Lower leg skin (tissue), 4 donors: ENCODE data around the gene PIEZO2. TPM values are rescaled to one million over a fixed set of nuclear protein-coding genes. Genes with fewer than 3 reads are reported as not detected.

Source experiments
- DNase-seq, 2 donors: peaks; one replicate each; pipeline ENCODE4 v3.0.0-alpha.2; 2019; ENCODE audit warnings: low spot score in 2 of 2
- H3K4me3 ChIP-seq: fragments of 200-600 bp; sonication (generic); 2 replicates; pipeline ENCODE4 v1.5.1; 2017; ENCODE audit warnings: mild to moderate bottlenecking, low read depth; ENCODE audit not compliant: poor library complexity, severe bottlenecking
- POLR2A ChIP-seq, 2 donors: fragments of 450-650 bp; IDR thresholded peaks; one replicate each; pipeline ENCODE4 v1.6.1; 2016 to 2017; ENCODE audit warnings: antibody characterized with exemption in 2 of 2, mild to moderate bottlenecking in 1 of 2, moderate library complexity in 1 of 2
- WGBS, 2 donors: methylation state at CpG; one replicate each; pipeline ENCODE4 v1.1.5; 2018; 5-methylcytosine and 5-hydroxymethylcytosine counted together
- intact Hi-C: fragments of 100-400 bp; cut with DNase I; formaldehyde crosslinking; loops from one replicate; pipeline ENCODE4 v1.15.0; 2023; ENCODE audit warnings: low total_unique reads
- total RNA-seq, 4 donors: library from RNA; depleted of rRNA; stranded (reverse); fragments of >200 nt; gene quantifications; one replicate each; pipeline ENCODE4 v1.1.0, GENCODE V29; 2016
- TF ChIP-seq, protein P1 (sequence below), 3 donors: fragments of 450-650 bp; IDR thresholded peaks; one replicate each; pipeline ENCODE4 v1.5.1; 2016; ENCODE audit warnings: antibody characterized with exemption in 3 of 3, mild to moderate bottlenecking in 3 of 3, moderate library complexity in 2 of 3

The PIEZO2 gene
- total RNA-seq, 4 donors from 2014 or later: 0.30 to 1.8 (median 0.64) TPM

DNA sequence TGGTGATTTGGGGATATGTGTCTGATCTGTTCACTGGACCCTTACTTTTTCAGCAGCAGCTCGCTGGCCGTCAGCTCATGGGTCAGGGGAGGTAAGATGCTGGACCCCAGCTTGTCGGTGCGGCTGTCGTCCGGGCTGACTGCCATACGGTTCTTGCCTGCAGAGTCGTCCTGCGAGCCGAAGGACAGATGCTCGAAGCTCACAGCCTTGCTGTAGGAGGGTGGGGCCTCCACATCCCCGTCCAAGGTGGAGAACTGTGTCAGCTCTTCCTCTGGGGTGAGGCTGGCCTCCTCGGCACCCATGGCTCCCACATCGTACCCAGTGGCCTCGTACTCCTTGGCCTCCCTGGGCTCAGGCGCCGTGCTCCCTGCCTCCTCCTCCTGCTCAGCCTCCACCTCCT, 444.1 kb downstream of the PIEZO2 start:
- 91% methylated on average over 17 of the region's 17 CpGs for WGBS, 2 donors
- H3K4me3 ChIP-seq: no peak overlapping the region
- TF ChIP-seq POLR2A (IDR thresholded peaks at IDR 0.05): no peak
- TF ChIP-seq, protein P1, sequence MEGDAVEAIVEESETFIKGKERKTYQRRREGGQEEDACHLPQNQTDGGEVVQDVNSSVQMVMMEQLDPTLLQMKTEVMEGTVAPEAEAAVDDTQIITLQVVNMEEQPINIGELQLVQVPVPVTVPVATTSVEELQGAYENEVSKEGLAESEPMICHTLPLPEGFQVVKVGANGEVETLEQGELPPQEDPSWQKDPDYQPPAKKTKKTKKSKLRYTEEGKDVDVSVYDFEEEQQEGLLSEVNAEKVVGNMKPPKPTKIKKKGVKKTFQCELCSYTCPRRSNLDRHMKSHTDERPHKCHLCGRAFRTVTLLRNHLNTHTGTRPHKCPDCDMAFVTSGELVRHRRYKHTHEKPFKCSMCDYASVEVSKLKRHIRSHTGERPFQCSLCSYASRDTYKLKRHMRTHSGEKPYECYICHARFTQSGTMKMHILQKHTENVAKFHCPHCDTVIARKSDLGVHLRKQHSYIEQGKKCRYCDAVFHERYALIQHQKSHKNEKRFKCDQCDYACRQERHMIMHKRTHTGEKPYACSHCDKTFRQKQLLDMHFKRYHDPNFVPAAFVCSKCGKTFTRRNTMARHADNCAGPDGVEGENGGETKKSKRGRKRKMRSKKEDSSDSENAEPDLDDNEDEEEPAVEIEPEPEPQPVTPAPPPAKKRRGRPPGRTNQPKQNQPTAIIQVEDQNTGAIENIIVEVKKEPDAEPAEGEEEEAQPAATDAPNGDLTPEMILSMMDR (IDR thresholded peaks at IDR 0.05): no peak
- DNase-seq: no peak
- intact Hi-C loops: no loop called here

DNA sequence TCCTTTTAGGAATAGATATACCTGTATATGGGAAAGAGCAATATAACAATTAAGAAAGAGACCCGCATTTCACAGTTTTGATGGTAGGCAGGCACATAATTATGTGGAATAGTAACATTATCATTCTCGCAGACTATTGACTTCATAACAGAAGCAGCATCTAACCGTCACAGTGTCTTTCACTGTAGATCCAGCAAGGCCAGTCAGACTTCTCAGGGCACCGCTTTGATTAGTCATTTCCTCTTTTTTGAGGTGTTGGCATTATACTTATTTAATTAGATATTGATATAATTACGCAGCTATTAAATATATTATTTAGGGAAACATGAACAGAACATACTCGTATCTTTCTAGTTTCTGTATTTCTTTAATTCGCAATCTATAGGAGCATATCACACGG, 447.2 kb downstream of the PIEZO2 start:
- intact Hi-C loops: no loop called here
- TF ChIP-seq, protein P1 (IDR thresholded peaks at IDR 0.05): no peak
- no peak for TF ChIP-seq POLR2A (IDR thresholded peaks at IDR 0.05)
- no peak for DNase-seq
- 86 to 94% methylated on average over 8 of the region's 8 CpGs for WGBS, 2 donors
- no peak overlapping the region for H3K4me3 ChIP-seq

DNA sequence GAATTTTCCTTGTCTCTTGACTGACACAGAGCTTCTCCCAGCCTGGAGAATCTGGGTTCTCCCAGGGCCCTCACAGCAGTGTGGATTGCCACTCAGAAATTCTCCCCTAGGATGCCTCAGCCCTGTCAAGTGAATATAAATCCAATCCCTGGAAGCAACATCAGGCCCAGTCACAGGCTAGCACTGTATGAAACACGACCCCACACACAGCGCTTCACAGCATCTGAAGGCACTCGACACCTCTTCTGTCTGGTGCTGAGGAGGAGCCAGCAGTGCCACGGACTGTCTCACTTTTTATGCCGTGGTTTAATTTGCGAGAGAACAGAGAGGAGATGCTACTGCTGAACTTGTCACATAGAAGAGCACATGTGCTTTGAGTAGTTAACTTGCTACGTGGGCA, 459.0 kb downstream of the PIEZO2 start:
- 66 to 72% methylated on average over 7 of the region's 7 CpGs for WGBS, 2 donors
- intact Hi-C loops: no loop called here
- TF ChIP-seq, protein P1 (IDR thresholded peaks at IDR 0.05): no peak
- no peak for TF ChIP-seq POLR2A (IDR thresholded peaks at IDR 0.05)

DNA sequence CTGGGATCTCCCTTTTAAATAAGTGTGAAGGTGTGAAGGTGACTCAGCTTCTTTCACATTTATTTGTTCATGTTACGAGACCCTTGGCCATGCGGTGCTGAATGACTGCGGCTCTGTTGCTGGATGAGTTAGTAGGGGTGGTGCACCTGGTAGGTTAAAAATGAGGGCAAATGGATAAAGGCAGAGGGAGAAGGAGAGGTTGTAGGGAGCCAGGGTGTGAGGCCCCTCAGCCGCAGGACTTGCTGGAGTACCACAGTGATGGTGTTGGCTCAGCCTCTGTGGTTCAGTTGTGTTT, 459.4 kb downstream of the PIEZO2 start:
- TF ChIP-seq, protein P1 (IDR thresholded peaks at IDR 0.05): no peak
- no peak for TF ChIP-seq POLR2A (IDR thresholded peaks at IDR 0.05)
- intact Hi-C loops: no loop called here
- 88 to 89% methylated on average over 4 of the region's 4 CpGs for WGBS, 2 donors
- no peak for DNase-seq
- H3K4me3 ChIP-seq: no peak overlapping the region

More for the DNA sequence above, 459.0 kb downstream of the PIEZO2 start:
- H3K4me3 ChIP-seq: no peak overlapping the region
- no peak for DNase-seq

DNA sequence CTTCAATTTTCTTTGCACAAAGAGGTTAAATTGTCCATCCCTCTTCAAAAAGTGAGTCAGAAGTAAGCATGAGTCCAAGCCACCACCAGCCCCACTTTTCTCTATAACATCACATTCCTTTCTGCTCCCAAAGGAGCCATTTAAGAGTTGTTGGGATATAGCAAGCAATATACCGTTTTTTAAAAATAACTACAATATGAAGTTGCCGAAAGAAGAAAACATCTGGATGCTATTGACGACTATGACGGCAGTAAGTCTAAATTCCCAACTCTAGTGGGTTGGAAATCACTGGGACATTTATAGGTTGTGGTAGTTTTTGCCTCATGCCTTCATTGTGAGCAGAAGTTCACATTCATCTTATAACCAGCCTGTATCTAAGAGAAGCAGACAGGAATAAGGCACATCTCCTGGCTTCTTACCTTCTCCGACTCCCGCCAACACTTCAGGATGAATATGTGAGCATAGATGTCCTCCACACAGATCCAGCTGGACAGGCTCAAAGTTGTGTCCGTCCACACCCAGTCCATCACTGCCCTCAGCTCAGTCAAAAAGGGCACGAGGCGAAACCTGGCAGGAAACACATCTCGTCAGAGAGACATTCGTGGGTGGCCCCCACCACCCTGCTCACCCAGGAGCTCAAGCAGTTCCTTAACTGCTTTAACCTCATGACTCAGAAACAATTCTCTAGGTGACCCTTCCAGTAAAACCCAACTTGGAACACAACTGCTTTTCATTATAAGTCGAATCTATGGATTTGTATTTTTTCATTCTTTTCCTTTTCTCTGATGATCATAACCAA, 459.9 kb downstream of the PIEZO2 start:
- intact Hi-C loops: no loop called here
- 66 to 79% methylated on average over 12 of the region's 12 CpGs for WGBS, 2 donors
- no peak for DNase-seq
- no peak overlapping the region for H3K4me3 ChIP-seq
- TF ChIP-seq POLR2A (IDR thresholded peaks at IDR 0.05): no peak
- TF ChIP-seq, protein P1 (IDR thresholded peaks at IDR 0.05): no peak

DNA sequence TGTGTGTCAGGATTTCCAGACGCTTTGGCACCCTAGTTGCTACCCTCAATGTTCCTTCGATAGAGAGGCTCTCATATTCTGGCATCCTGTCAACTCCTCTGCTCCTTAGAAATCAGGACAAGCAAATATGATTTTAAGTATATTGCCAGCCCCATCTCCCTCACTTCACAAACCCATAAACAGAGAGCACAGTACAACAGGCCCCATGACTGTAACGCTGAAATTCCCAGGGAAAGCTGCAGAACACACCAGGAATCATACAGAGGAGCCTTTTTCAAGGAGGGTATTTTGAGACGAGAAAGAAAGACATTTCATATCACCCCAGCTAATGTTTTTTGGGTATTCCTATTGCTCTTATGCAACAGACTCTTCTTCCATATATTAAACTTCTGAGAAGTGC, 460.6 kb downstream of the PIEZO2 start:
- DNase-seq: no peak
- intact Hi-C loops: no loop called here
- no peak for TF ChIP-seq POLR2A (IDR thresholded peaks at IDR 0.05)
- 61 to 70% methylated on average over 4 of the region's 4 CpGs for WGBS, 2 donors
- H3K4me3 ChIP-seq: no peak overlapping the region
